ENCODE data around the gene RARA.

DNA sequence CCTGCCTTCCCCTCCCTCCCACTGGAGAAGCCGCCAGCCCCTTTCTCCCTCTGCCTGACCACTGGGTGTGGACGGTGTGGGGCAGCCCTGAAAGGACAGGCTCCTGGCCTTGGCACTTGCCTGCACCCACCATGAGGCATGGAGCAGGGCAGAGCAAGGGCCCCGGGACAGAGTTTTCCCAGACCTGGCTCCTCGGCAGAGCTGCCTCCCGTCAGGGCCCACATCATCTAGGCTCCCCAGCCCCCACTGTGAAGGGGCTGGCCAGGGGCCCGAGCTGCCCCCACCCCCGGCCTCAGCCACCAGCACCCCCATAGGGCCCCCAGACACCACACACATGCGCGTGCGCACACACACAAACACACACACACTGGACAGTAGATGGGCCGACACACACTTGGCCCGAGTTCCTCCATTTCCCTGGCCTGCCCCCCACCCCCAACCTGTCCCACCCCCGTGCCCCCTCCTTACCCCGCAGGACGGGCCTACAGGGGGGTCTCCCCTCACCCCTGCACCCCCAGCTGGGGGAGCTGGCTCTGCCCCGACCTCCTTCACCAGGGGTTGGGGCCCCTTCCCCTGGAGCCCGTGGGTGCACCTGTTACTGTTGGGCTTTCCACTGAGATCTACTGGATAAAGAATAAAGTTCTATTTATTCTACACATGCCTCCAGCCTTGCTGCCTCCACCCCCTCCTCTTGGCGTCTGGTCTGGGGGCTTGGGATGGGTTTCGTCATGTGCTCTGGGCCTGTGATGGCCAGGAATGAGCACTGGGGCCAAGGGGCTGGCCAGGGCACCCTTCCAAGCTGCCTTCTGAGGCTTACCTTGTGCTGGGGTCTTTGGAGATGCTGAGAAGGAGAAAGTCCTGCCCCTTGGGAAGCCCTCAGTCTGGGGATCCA is 48.3 kb downstream of the RARA start:
- TF ChIP-seq, protein P1, sequence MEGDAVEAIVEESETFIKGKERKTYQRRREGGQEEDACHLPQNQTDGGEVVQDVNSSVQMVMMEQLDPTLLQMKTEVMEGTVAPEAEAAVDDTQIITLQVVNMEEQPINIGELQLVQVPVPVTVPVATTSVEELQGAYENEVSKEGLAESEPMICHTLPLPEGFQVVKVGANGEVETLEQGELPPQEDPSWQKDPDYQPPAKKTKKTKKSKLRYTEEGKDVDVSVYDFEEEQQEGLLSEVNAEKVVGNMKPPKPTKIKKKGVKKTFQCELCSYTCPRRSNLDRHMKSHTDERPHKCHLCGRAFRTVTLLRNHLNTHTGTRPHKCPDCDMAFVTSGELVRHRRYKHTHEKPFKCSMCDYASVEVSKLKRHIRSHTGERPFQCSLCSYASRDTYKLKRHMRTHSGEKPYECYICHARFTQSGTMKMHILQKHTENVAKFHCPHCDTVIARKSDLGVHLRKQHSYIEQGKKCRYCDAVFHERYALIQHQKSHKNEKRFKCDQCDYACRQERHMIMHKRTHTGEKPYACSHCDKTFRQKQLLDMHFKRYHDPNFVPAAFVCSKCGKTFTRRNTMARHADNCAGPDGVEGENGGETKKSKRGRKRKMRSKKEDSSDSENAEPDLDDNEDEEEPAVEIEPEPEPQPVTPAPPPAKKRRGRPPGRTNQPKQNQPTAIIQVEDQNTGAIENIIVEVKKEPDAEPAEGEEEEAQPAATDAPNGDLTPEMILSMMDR (IDR thresholded peaks at IDR 0.05; ENCODE audit: borderline replicate concordance, extremely low read depth, low read length, poor library complexity, severe bottlenecking), result no peak
- TF ChIP-seq EZH2 (IDR thresholded peaks at IDR 0.05; ENCODE audit: borderline replicate concordance, low read depth, low read length, severe bottlenecking), result no peak
